HEK293 (cell line): ENCODE measurements around the gene FRAT2.

ENCODE experiments used
- CTCF ChIA-PET: fragments of 350-600 bp; formaldehyde crosslinking; extraction: SDS; loops from one replicate; lab custom pipeline; 2021; ENCODE audit warnings: antibody characterized with exemption; lab: Yijun Ruan, JAX
- POLR2A ChIA-PET: fragments of 300-600 bp; formaldehyde crosslinking; extraction: SDS; loops from one replicate; lab custom pipeline; 2020; ENCODE audit warnings: antibody characterized with exemption, inconsistent platforms; lab: Yijun Ruan, JAX
- H3K27ac ChIP-seq: fragments of 200-500 bp; sonication (Bioruptor generic); 2 replicates; pipeline ENCODE4 v1.5.1; 2014; ENCODE audit warnings: low read depth, low read length, control low read depth, inconsistent platforms; ENCODE audit errors: extremely low read depth
- H3K36me3 ChIP-seq, 2 experiments: fragments of 200-500 bp in 1 of 2; sonication (Bioruptor generic) in 1 of 2; 1 replicate in 1 of 2; 2 replicates in 1 of 2; pipeline ENCODE4 v1.5.1; 2014 to 2017; ENCODE audit warnings: inconsistent platforms in 2 of 2, low read length in 2 of 2; ENCODE audit not compliant: control insufficient read depth in 2 of 2, insufficient read depth in 1 of 2
- H3K4me1 ChIP-seq: fragments of 200-500 bp; sonication (Bioruptor generic); 2 replicates; pipeline ENCODE4 v1.5.1; 2014; ENCODE audit warnings: mild to moderate bottlenecking, low read length, inconsistent platforms; ENCODE audit not compliant: control insufficient read depth, insufficient read depth
- H3K4me3 ChIP-seq: 2 replicates; pipeline ENCODE4 v1.5.1; 2011; ENCODE audit warnings: low read depth, mild to moderate bottlenecking, control low read depth, low read length, moderate library complexity
- H3K9me3 ChIP-seq: fragments of 200-500 bp; sonication (Bioruptor generic); 2 replicates; pipeline ENCODE4 v1.5.1; 2014; ENCODE audit warnings: low read depth, low read length, inconsistent platforms; ENCODE audit not compliant: control insufficient read depth, insufficient read depth
- BCL11B ChIP-seq: fragments of 450-650 bp; formaldehyde crosslinking; IDR thresholded peaks from 2 replicates; pipeline ENCODE4 v1.5.1; 2016; ENCODE audit warnings: low read depth, missing biosample characterization, missing genetic modification characterization
- GLIS1 ChIP-seq: fragments of 450-650 bp; formaldehyde crosslinking; IDR thresholded peaks from 2 replicates; pipeline ENCODE4 v1.5.1; 2016; ENCODE audit warnings: missing biosample characterization, missing genetic modification characterization
- HOXA7 ChIP-seq: sonication (generic); formaldehyde crosslinking; IDR thresholded peaks from 2 replicates; pipeline ENCODE4 v1.8.1; 2022; ENCODE audit warnings: missing genetic modification reagents, borderline replicate concordance
- SALL2 ChIP-seq: fragments of 450-650 bp; formaldehyde crosslinking; IDR thresholded peaks from 2 replicates; pipeline ENCODE4 v1.5.0; 2017; ENCODE audit warnings: missing biosample characterization, mild to moderate bottlenecking, missing genetic modification characterization, borderline replicate concordance
- SP3 ChIP-seq: fragments of 450-650 bp; formaldehyde crosslinking; IDR thresholded peaks from 2 replicates; pipeline ENCODE4 v1.5.1; 2016; ENCODE audit warnings: missing biosample characterization, missing genetic modification characterization
- SP7 ChIP-seq: fragments of 450-650 bp; formaldehyde crosslinking; IDR thresholded peaks from 2 replicates; pipeline ENCODE4 v1.5.1; 2016; ENCODE audit warnings: missing biosample characterization, missing genetic modification characterization
- TCF7L2 ChIP-seq: IDR thresholded peaks from 2 replicates; pipeline ENCODE4 v1.6.1; 2011; ENCODE audit warnings: low read depth, mild to moderate bottlenecking, inconsistent platforms, low read length, moderate library complexity, borderline replicate concordance
- ZBTB1 ChIP-seq: fragments of 450-650 bp; formaldehyde crosslinking; IDR thresholded peaks from 2 replicates; pipeline ENCODE4 v1.5.1; 2016; ENCODE audit warnings: missing biosample characterization, missing genetic modification characterization
- ZFP41 ChIP-seq: fragments of 450-650 bp; formaldehyde crosslinking; IDR thresholded peaks from 2 replicates; pipeline ENCODE4 v1.5.1; 2016; ENCODE audit warnings: missing biosample characterization, missing genetic modification characterization, borderline replicate concordance
- ZNF112 ChIP-seq: fragments of 450-650 bp; formaldehyde crosslinking; IDR thresholded peaks from 2 replicates; pipeline ENCODE4 v1.5.0; 2017; ENCODE audit warnings: missing biosample characterization, missing genetic modification characterization
- ZNF16 ChIP-seq: fragments of 450-650 bp; formaldehyde crosslinking; IDR thresholded peaks from 2 replicates; pipeline ENCODE4 v1.5.1; 2016; ENCODE audit warnings: low read depth, missing biosample characterization, missing genetic modification characterization
- ZNF175 ChIP-seq: fragments of 450-650 bp; formaldehyde crosslinking; IDR thresholded peaks from 2 replicates; pipeline ENCODE4 v1.5.1; 2016; ENCODE audit warnings: missing biosample characterization, missing genetic modification characterization
- ZNF221 ChIP-seq: fragments of 450-650 bp; formaldehyde crosslinking; IDR thresholded peaks from 2 replicates; pipeline ENCODE4 v1.5.1; 2017; ENCODE audit warnings: missing biosample characterization, missing genetic modification characterization, borderline replicate concordance
- ZNF311 ChIP-seq: fragments of 450-650 bp; formaldehyde crosslinking; IDR thresholded peaks from 2 replicates; pipeline ENCODE4 v1.5.1; 2017; ENCODE audit warnings: missing biosample characterization, missing genetic modification characterization, borderline replicate concordance
- ZNF391 ChIP-seq: fragments of 450-650 bp; formaldehyde crosslinking; IDR thresholded peaks from 2 replicates; pipeline ENCODE4 v1.5.1; 2016; ENCODE audit warnings: low read depth, missing biosample characterization, missing genetic modification characterization, borderline replicate concordance
- ZNF548 ChIP-seq: fragments of 450-650 bp; formaldehyde crosslinking; IDR thresholded peaks from 2 replicates; pipeline ENCODE4 v1.5.1; 2016; ENCODE audit warnings: missing biosample characterization, missing genetic modification characterization
- ZNF555 ChIP-seq: fragments of 450-650 bp; formaldehyde crosslinking; conservative IDR thresholded peaks from 2 replicates; pipeline ENCODE4 v1.5.1; 2017; ENCODE audit warnings: missing biosample characterization, mild to moderate bottlenecking, missing genetic modification characterization, inconsistent platforms
- ZNF585B ChIP-seq: fragments of 450-650 bp; formaldehyde crosslinking; IDR thresholded peaks from 2 replicates; pipeline ENCODE4 v1.5.1; 2016; ENCODE audit warnings: missing biosample characterization, missing genetic modification characterization
- ZNF670 ChIP-seq: fragments of 450-650 bp; formaldehyde crosslinking; IDR thresholded peaks from 2 replicates; pipeline ENCODE4 v1.5.1; 2016; ENCODE audit warnings: missing biosample characterization, missing genetic modification characterization, low read depth
- ZNF701 ChIP-seq: fragments of 450-650 bp; formaldehyde crosslinking; IDR thresholded peaks from 2 replicates; pipeline ENCODE4 v1.5.1; 2016; ENCODE audit warnings: missing biosample characterization, missing genetic modification characterization
- TF ChIP-seq, protein P1 (sequence below): fragments of 450-650 bp; formaldehyde crosslinking; IDR thresholded peaks from 2 replicates; pipeline ENCODE4 v1.5.0; 2017; ENCODE audit warnings: missing biosample characterization, missing genetic modification characterization, borderline replicate concordance
- TF ChIP-seq, protein P2 (sequence below): fragments of 450-650 bp; formaldehyde crosslinking; IDR thresholded peaks from 2 replicates; pipeline ENCODE4 v1.5.1; 2016; ENCODE audit warnings: missing biosample characterization, missing genetic modification characterization
- TF ChIP-seq, protein P3 (sequence below): fragments of 450-650 bp; formaldehyde crosslinking; IDR thresholded peaks from 2 replicates; pipeline ENCODE4 v1.5.1; 2017; ENCODE audit warnings: missing biosample characterization, missing genetic modification characterization
- TF ChIP-seq, protein P4 (sequence below): fragments of 450-650 bp; formaldehyde crosslinking; IDR thresholded peaks from 2 replicates; pipeline ENCODE4 v1.5.1; 2016; ENCODE audit warnings: missing biosample characterization, missing genetic modification characterization
- TF ChIP-seq, protein P5 (sequence below): fragments of 450-650 bp; formaldehyde crosslinking; optimal IDR thresholded peaks from 2 replicates; pipeline ENCODE3; 2016; ENCODE audit warnings: missing biosample characterization, mild to moderate bottlenecking, missing genetic modification characterization

FRAT2 gene

DNA sequence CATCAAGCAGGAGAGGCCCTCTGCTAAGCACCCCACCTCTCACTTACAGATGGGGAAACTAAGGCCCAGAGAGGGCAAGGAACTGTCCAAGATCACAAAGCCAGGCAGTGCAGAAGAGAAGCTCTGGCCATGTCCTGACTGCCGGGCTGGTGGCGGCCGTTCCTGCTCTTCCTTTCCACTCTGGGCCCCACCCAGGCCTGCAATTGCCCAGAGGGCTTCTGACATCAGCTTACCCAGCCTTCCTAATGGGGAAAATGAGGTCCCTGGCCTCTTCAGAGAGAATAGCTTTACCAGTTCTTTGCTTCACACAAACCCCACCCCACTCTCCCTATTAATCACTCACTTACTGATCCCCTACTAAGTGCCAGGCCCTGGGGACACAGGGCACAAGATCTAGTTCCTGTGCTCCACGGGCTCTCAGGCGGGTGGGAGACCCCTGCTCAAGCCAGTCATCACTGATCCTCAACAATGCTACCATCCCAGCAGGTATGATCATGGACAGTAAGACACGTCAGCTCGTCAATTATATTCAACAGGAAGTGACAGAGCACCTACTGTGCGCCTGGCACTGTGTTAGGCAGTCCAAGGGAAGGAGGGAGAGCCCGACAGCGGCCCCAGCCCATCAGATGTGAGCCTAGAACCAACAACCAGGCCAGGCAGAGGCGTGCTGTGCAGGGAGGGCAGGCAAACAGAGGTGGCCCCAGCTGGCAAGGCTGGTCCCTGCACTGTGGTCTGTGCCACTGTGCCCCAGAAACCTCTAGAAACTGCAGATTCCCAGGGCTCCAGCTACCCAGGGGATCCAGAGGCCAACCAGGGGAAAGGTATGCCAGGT, 26.4 kb upstream of the FRAT2 start (continued):
- TF ChIP-seq, protein P1, sequence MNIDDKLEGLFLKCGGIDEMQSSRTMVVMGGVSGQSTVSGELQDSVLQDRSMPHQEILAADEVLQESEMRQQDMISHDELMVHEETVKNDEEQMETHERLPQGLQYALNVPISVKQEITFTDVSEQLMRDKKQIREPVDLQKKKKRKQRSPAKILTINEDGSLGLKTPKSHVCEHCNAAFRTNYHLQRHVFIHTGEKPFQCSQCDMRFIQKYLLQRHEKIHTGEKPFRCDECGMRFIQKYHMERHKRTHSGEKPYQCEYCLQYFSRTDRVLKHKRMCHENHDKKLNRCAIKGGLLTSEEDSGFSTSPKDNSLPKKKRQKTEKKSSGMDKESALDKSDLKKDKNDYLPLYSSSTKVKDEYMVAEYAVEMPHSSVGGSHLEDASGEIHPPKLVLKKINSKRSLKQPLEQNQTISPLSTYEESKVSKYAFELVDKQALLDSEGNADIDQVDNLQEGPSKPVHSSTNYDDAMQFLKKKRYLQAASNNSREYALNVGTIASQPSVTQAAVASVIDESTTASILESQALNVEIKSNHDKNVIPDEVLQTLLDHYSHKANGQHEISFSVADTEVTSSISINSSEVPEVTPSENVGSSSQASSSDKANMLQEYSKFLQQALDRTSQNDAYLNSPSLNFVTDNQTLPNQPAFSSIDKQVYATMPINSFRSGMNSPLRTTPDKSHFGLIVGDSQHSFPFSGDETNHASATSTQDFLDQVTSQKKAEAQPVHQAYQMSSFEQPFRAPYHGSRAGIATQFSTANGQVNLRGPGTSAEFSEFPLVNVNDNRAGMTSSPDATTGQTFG (tag by site-specific recombination): no peak
- TF ChIP-seq HOXA7 (CRISPR knock-in tag) (no peak), ZNF175 (tag by site-specific recombination) (no peak)
- TF ChIP-seq, all 188 proteins: peak for 0

DNA sequence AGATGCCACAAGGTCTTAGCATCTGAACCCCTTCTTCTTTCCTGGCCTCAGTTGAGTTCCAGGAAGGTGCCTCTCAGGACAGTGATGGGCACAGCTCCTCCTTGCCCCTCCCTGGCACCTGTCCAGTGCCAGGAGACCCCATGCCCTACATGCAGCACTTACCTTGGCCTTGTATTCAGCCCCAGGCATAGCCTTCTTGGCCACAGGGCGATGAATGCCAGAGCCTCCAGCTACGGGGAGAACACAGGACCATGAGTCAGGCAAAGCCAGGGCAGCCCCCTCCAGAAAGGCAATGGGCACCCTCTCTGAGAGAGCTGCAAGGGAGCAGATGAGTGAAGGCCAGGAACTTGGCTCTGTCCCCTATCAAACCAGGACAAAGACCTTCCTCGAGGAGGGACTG, 24.3 kb upstream of the FRAT2 start:
- H3K4me3 ChIP-seq: no peak overlapping the region
- no peak overlapping the region for H3K27ac ChIP-seq
- POLR2A ChIA-PET: no interaction called here
- no peaks in the 10 kb centered on the region for H3K9me3 ChIP-seq
- CTCF ChIA-PET: interaction anchor here (0.5 to 1.4 kb wide), 3 partner anchors 8 to 448 kb away, joined by 3 to 5 read pairs (median 5); no protein-coding TSS in a partner anchor
- H3K4me1 ChIP-seq: no peaks in the 10 kb centered on the region
- TF ChIP-seq BCL11B (tag by site-specific recombination): no peak
- TF ChIP-seq ZNF221 (tag by site-specific recombination): no peak
- no peak for TF ChIP-seq ZNF701 (tag by site-specific recombination)
- TF ChIP-seq ZNF555 (tag by site-specific recombination): no peak
- TF ChIP-seq SP7 (tag by site-specific recombination): no peak
- TF ChIP-seq, protein P2, sequence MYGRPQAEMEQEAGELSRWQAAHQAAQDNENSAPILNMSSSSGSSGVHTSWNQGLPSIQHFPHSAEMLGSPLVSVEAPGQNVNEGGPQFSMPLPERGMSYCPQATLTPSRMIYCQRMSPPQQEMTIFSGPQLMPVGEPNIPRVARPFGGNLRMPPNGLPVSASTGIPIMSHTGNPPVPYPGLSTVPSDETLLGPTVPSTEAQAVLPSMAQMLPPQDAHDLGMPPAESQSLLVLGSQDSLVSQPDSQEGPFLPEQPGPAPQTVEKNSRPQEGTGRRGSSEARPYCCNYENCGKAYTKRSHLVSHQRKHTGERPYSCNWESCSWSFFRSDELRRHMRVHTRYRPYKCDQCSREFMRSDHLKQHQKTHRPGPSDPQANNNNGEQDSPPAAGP (tag by site-specific recombination): no peak
- no peak for TF ChIP-seq ZNF585B (tag by site-specific recombination)
- no peak for TF ChIP-seq ZNF670 (tag by site-specific recombination)
- TF ChIP-seq ZNF112 (tag by site-specific recombination): no peak
- TF ChIP-seq ZFP41: no peak
- TF ChIP-seq, protein P3, sequence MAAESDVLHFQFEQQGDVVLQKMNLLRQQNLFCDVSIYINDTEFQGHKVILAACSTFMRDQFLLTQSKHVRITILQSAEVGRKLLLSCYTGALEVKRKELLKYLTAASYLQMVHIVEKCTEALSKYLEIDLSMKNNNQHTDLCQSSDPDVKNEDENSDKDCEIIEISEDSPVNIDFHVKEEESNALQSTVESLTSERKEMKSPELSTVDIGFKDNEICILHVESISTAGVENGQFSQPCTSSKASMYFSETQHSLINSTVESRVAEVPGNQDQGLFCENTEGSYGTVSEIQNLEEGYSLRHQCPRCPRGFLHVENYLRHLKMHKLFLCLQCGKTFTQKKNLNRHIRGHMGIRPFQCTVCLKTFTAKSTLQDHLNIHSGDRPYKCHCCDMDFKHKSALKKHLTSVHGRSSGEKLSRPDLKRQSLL: no peak
- peaks cover 6 to 64% of the 10 kb centered on the region in 2 experiments; a peak in 2 of 3 replicates for H3K36me3 ChIP-seq

DNA sequence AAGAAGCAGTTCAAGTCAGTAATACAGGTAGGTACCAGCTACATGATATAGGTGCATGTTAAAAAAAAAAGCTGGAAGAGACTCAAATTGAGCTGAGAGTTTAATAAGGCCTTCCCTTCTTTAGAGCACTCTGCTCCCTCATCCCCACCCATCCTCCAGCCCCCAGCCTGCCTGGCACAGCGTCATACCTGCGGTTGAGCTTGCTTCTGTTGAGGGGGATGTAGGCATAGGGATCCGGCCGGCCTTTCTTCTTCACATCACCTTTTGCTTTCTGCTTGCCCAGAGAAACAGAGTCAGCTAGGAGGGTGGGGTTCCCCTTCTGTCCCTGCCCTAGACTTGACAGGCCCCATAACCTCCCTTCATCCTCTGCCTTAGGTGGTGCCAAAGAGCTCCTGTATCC, 23.8 kb upstream of the FRAT2 start:
- Histone ChIP-seq H3K4me1 (no peaks in the 10 kb centered on the region), H3K9me3 (no peaks in the 10 kb centered on the region), H3K36me3 (peaks cover 6 to 60% of the 10 kb centered on the region in 2 experiments; a peak in 2 of 3 replicates), H3K4me3 (no peak overlapping the region), H3K27ac (no peak overlapping the region)
- CTCF ChIA-PET: interaction anchor here (1.4 kb wide), 1 partner anchor 8 kb away, joined by 3 read pairs; no protein-coding TSS in a partner anchor
- POLR2A ChIA-PET: no interaction called here
- TF ChIP-seq ZNF548 (tag by site-specific recombination) (no peak), ZNF311 (tag by site-specific recombination) (no peak), ZNF16 (tag by site-specific recombination) (no peak), TCF7L2 (no peak), GLIS1 (no peak), SP3 (tag by site-specific recombination) (no peak), ZBTB1 (tag by site-specific recombination) (no peak), SALL2 (no peak), ZNF391 (tag by site-specific recombination) (no peak)
- TF ChIP-seq, protein P4, sequence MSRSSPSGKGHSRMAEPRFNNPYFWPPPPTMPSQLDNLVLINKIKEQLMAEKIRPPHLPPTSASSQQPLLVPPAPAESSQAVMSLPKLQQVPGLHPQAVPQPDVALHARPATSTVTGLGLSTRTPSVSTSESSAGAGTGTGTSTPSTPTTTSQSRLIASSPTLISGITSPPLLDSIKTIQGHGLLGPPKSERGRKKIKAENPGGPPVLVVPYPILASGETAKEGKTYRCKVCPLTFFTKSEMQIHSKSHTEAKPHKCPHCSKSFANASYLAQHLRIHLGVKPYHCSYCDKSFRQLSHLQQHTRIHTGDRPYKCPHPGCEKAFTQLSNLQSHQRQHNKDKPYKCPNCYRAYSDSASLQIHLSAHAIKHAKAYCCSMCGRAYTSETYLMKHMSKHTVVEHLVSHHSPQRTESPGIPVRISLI (tag by site-specific recombination): no peak
- TF ChIP-seq, protein P5, sequence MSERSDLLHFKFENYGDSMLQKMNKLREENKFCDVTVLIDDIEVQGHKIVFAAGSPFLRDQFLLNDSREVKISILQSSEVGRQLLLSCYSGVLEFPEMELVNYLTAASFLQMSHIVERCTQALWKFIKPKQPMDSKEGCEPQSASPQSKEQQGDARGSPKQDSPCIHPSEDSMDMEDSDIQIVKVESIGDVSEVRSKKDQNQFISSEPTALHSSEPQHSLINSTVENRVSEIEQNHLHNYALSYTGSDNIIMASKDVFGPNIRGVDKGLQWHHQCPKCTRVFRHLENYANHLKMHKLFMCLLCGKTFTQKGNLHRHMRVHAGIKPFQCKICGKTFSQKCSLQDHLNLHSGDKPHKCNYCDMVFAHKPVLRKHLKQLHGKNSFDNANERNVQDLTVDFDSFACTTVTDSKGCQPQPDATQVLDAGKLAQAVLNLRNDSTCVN: no peak
